SK-N-SH (cell line): ENCODE measurements around the gene PMVK.
"Not testable (repeated sequence)": the region's sequence is repeated elsewhere in the genome, so short reads cannot be mapped to it uniquely, and the experiment has no call there.

Experiments used
- EZH2phosphoT487 ChIP-seq: fragments of 200-600 bp; sonication (generic); IDR thresholded peaks from 2 replicates; pipeline ENCODE4 v1.6.1; 2017; ENCODE audit warnings: low read depth, mixed run types, mild to moderate bottlenecking, antibody characterized with exemption, moderate library complexity, borderline replicate concordance
- POLR2AphosphoS5 ChIP-seq: IDR thresholded peaks from 2 replicates; pipeline ENCODE4 v1.6.1; 2012; ENCODE audit warnings: low read depth, low read length
- RAD21 ChIP-seq: IDR thresholded peaks from 2 replicates; pipeline ENCODE4 v1.6.1; 2012; ENCODE audit warnings: mild to moderate bottlenecking, low read length
- SMC3 ChIP-seq: IDR thresholded peaks from 2 replicates; pipeline ENCODE4 v1.6.1; 2012; ENCODE audit warnings: low read depth, low read length, improper control_type of control experiment
- TF ChIP-seq, protein P1 (sequence below): fragments of 200-600 bp; sonication (generic); IDR thresholded peaks from 2 replicates; pipeline ENCODE4 v1.6.1; 2017; ENCODE audit warnings: antibody characterized with exemption, mild to moderate bottlenecking, moderate library complexity
- TF ChIP-seq, protein P2 (sequence below): IDR thresholded peaks from 2 replicates; pipeline ENCODE4 v1.6.1; 2012; ENCODE audit warnings: mild to moderate bottlenecking, low read depth, low read length, moderate library complexity
- TF ChIP-seq, protein P3 (sequence below): fragments of 150-350 bp; IDR thresholded peaks from 2 replicates; pipeline ENCODE4 v1.6.1; 2016; ENCODE audit warnings: mild to moderate bottlenecking, low read depth, low read length
- TF ChIP-seq, protein P4 (sequence below): IDR thresholded peaks from 2 replicates; pipeline ENCODE4 v1.4.0; 2012; ENCODE audit warnings: low read depth
- TF ChIP-seq, protein P5 (sequence below): fragments of 150-350 bp; IDR thresholded peaks from 2 replicates; pipeline ENCODE4 v1.6.1; 2017; ENCODE audit warnings: antibody characterized with exemption, low read length, low read depth, borderline replicate concordance

DNA sequence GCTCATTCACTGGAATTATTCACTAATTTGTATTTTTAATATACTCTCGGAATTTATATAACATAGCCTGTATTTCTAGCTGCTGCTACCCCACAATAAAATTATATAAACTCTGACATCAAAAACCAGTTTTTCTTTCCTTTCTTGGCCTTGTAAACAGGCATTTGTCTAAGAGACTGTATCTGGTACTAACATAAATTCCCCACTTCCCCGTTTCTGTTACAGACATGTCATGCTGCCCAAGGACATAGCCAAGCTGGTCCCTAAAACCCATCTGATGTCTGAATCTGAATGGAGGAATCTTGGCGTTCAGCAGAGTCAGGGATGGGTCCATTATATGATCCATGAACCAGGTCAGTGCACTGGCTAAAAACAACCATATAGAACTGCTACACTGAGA is 41.2 kb upstream of the PMVK start:
- TF ChIP-seq, protein P1, sequence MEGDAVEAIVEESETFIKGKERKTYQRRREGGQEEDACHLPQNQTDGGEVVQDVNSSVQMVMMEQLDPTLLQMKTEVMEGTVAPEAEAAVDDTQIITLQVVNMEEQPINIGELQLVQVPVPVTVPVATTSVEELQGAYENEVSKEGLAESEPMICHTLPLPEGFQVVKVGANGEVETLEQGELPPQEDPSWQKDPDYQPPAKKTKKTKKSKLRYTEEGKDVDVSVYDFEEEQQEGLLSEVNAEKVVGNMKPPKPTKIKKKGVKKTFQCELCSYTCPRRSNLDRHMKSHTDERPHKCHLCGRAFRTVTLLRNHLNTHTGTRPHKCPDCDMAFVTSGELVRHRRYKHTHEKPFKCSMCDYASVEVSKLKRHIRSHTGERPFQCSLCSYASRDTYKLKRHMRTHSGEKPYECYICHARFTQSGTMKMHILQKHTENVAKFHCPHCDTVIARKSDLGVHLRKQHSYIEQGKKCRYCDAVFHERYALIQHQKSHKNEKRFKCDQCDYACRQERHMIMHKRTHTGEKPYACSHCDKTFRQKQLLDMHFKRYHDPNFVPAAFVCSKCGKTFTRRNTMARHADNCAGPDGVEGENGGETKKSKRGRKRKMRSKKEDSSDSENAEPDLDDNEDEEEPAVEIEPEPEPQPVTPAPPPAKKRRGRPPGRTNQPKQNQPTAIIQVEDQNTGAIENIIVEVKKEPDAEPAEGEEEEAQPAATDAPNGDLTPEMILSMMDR: not testable (repeated sequence)
- TF ChIP-seq SMC3, RAD21, POLR2AphosphoS5, EZH2phosphoT487: not testable (repeated sequence)
- TF ChIP-seq, protein P2, sequence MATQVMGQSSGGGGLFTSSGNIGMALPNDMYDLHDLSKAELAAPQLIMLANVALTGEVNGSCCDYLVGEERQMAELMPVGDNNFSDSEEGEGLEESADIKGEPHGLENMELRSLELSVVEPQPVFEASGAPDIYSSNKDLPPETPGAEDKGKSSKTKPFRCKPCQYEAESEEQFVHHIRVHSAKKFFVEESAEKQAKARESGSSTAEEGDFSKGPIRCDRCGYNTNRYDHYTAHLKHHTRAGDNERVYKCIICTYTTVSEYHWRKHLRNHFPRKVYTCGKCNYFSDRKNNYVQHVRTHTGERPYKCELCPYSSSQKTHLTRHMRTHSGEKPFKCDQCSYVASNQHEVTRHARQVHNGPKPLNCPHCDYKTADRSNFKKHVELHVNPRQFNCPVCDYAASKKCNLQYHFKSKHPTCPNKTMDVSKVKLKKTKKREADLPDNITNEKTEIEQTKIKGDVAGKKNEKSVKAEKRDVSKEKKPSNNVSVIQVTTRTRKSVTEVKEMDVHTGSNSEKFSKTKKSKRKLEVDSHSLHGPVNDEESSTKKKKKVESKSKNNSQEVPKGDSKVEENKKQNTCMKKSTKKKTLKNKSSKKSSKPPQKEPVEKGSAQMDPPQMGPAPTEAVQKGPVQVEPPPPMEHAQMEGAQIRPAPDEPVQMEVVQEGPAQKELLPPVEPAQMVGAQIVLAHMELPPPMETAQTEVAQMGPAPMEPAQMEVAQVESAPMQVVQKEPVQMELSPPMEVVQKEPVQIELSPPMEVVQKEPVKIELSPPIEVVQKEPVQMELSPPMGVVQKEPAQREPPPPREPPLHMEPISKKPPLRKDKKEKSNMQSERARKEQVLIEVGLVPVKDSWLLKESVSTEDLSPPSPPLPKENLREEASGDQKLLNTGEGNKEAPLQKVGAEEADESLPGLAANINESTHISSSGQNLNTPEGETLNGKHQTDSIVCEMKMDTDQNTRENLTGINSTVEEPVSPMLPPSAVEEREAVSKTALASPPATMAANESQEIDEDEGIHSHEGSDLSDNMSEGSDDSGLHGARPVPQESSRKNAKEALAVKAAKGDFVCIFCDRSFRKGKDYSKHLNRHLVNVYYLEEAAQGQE: not testable (repeated sequence)
- TF ChIP-seq, protein P3, sequence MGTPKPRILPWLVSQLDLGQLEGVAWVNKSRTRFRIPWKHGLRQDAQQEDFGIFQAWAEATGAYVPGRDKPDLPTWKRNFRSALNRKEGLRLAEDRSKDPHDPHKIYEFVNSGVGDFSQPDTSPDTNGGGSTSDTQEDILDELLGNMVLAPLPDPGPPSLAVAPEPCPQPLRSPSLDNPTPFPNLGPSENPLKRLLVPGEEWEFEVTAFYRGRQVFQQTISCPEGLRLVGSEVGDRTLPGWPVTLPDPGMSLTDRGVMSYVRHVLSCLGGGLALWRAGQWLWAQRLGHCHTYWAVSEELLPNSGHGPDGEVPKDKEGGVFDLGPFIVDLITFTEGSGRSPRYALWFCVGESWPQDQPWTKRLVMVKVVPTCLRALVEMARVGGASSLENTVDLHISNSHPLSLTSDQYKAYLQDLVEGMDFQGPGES: not testable (repeated sequence)
- TF ChIP-seq, protein P4, sequence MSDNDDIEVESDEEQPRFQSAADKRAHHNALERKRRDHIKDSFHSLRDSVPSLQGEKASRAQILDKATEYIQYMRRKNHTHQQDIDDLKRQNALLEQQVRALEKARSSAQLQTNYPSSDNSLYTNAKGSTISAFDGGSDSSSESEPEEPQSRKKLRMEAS: not testable (repeated sequence)
- TF ChIP-seq, protein P5, sequence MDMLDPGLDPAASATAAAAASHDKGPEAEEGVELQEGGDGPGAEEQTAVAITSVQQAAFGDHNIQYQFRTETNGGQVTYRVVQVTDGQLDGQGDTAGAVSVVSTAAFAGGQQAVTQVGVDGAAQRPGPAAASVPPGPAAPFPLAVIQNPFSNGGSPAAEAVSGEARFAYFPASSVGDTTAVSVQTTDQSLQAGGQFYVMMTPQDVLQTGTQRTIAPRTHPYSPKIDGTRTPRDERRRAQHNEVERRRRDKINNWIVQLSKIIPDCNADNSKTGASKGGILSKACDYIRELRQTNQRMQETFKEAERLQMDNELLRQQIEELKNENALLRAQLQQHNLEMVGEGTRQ: not testable (repeated sequence)
